IMR-90 (cell line): ENCODE data around the gene CARM1. TPM values are rescaled to one million over a fixed set of nuclear protein-coding genes. Genes with fewer than 3 reads are reported as not detected.

Source experiments
- ATAC-seq: fragments of 200-7000 bp; cut with Tn5 transposase; 2 replicates; pipeline ENCODE4 v1.9.1; 2020; ENCODE audit warnings: low read depth, mild to moderate bottlenecking, moderate library complexity
- BruUV-seq: library from RNA; stranded (reverse); fragments of 400-500 nt; replicated peaks from 2 replicates; lab custom pipeline; 2021; lab: Mats Ljungman, UMichigan
- CTCF ChIA-PET: fragments of 300-600 bp; formaldehyde crosslinking; extraction: SDS; loops from one replicate; lab custom pipeline; 2021; ENCODE audit warnings: antibody characterized with exemption; lab: Yijun Ruan, JAX
- POLR2A ChIA-PET: fragments of 300-600 bp; sonication (Branson Sonifier 250); formaldehyde crosslinking; loops from one replicate; lab custom pipeline; 2022; ENCODE audit warnings: antibody characterized with exemption; ENCODE audit not compliant: unreplicated experiment; lab: Charles Lee
- DNase-seq: peaks from one replicate; pipeline ENCODE4 v3.0.0; 2013
- H2AFZ ChIP-seq: replicated peaks from 2 replicates; pipeline ENCODE3; 2013; ENCODE audit warnings: low read length, mild to moderate bottlenecking; ENCODE audit not compliant: poor library complexity
- H2AK5ac ChIP-seq: 2 replicates; pipeline ENCODE4 v1.6.1; 2013; ENCODE audit warnings: low read depth, low read length, inconsistent platforms
- H2AK9ac ChIP-seq: replicated peaks from 2 replicates; pipeline ENCODE3; 2013; ENCODE audit warnings: mild to moderate bottlenecking, low read depth, low read length, moderate library complexity; ENCODE audit not compliant: poor library complexity
- H2BK120ac ChIP-seq: 2 replicates; pipeline ENCODE4 v1.6.1; 2013; ENCODE audit warnings: low read depth, low read length, inconsistent platforms
- H2BK15ac ChIP-seq: 3 replicates; pipeline ENCODE4 v1.6.1; 2013; ENCODE audit warnings: low read depth, low read length, inconsistent platforms
- H2BK20ac ChIP-seq: 2 replicates; pipeline ENCODE4 v1.6.1; 2013; ENCODE audit warnings: low read depth, mild to moderate bottlenecking, inconsistent platforms, low read length, moderate library complexity
- H2BK5ac ChIP-seq: 2 replicates; pipeline ENCODE4 v1.6.1; 2013; ENCODE audit warnings: mild to moderate bottlenecking, low read depth, low read length, inconsistent platforms; ENCODE audit not compliant: poor library complexity, severe bottlenecking
- H3K14ac ChIP-seq: replicated peaks from 2 replicates; pipeline ENCODE4 v1.6.1; 2013; ENCODE audit warnings: low read depth, low read length, inconsistent platforms
- H3K18ac ChIP-seq: 2 replicates; pipeline ENCODE4 v1.6.1; 2013; ENCODE audit warnings: low read depth, low read length, control low read depth
- H3K23ac ChIP-seq: 2 replicates; pipeline ENCODE4 v1.6.1; 2013; ENCODE audit warnings: low read depth, low read length, inconsistent platforms
- H3K27ac ChIP-seq: 2 replicates; pipeline ENCODE4 v1.5.1; 2013; ENCODE audit warnings: mild to moderate bottlenecking, control low read depth, low read length; ENCODE audit not compliant: insufficient read depth
- H3K27me3 ChIP-seq: 2 replicates; pipeline ENCODE4 v1.6.1; 2013; ENCODE audit warnings: low read length; ENCODE audit not compliant: control insufficient read depth, insufficient read depth
- H3K36me3 ChIP-seq: 2 replicates; pipeline ENCODE4 v1.6.1; 2013; ENCODE audit warnings: low read length, mixed read lengths; ENCODE audit not compliant: control insufficient read depth, insufficient read depth
- H3K4ac ChIP-seq: 2 replicates; pipeline ENCODE4 v1.6.1; 2013; ENCODE audit warnings: low read depth, low read length, inconsistent platforms
- H3K4me1 ChIP-seq: 2 replicates; pipeline ENCODE4 v1.6.1; 2013; ENCODE audit warnings: low read length, mixed read lengths; ENCODE audit not compliant: control insufficient read depth, insufficient read depth
- H3K4me2 ChIP-seq: 2 replicates; pipeline ENCODE4 v1.6.1; 2013; ENCODE audit warnings: low read depth, mild to moderate bottlenecking, control low read depth, low read length, moderate library complexity
- H3K4me3 ChIP-seq: 2 replicates; pipeline ENCODE4 v1.5.1; 2013; ENCODE audit warnings: low read depth, mild to moderate bottlenecking, control low read depth, low read length, moderate library complexity; ENCODE audit not compliant: insufficient read depth
- H3K56ac ChIP-seq: 2 replicates; pipeline ENCODE4 v1.6.1; 2013; ENCODE audit warnings: low read length, inconsistent platforms; ENCODE audit not compliant: insufficient read depth; ENCODE audit errors: extremely low read depth
- H3K79me1 ChIP-seq, 2 experiments: 2 replicates each; pipeline ENCODE4 v1.6.1; 2013; ENCODE audit warnings: low read length in 2 of 2, inconsistent platforms in 1 of 2, low read depth in 1 of 2
- H3K9ac ChIP-seq: 2 replicates; pipeline ENCODE4 v1.6.1; 2013; ENCODE audit warnings: low read depth, low read length, control low read depth
- H3K9me1 ChIP-seq: 2 replicates; pipeline ENCODE4 v1.6.1; 2013; ENCODE audit warnings: low read length, inconsistent platforms; ENCODE audit not compliant: insufficient read depth
- H3K9me3 ChIP-seq: 2 replicates; pipeline ENCODE4 v1.6.1; 2013; ENCODE audit warnings: low read length; ENCODE audit not compliant: control insufficient read depth, insufficient read depth
- H4K20me1 ChIP-seq: 2 replicates; pipeline ENCODE4 v1.6.1; 2013; ENCODE audit warnings: low read length, inconsistent platforms; ENCODE audit not compliant: insufficient read depth
- H4K5ac ChIP-seq: 2 replicates; pipeline ENCODE4 v1.6.1; 2013; ENCODE audit warnings: mild to moderate bottlenecking, low read depth, low read length, control low read depth
- H4K8ac ChIP-seq, 2 experiments: 2 replicates each; pipeline ENCODE4 v1.6.1; 2013; ENCODE audit warnings: low read depth in 2 of 2, low read length in 2 of 2, control low read depth in 1 of 2, inconsistent platforms in 1 of 2
- H4K91ac ChIP-seq: 2 replicates; pipeline ENCODE4 v1.6.1; 2013; ENCODE audit warnings: low read depth, low read length, inconsistent platforms; ENCODE audit not compliant: insufficient read depth
- MAZ ChIP-seq: IDR thresholded peaks from 2 replicates; pipeline ENCODE4 v1.6.1; 2012; ENCODE audit warnings: low read depth, mild to moderate bottlenecking, low read length, improper control_type of control experiment, moderate library complexity, borderline replicate concordance
- RFX5 ChIP-seq: IDR thresholded peaks from 2 replicates; pipeline ENCODE4 v1.8.0; 2012; ENCODE audit warnings: low read depth, mild to moderate bottlenecking, low read length, moderate library complexity
- WGBS, 2 experiments: methylation state at CpG; one replicate each; pipeline versions ENCODE4 v1.1.5 to v1.1.7; 2013; ENCODE audit warnings: missing lambda C conversion rate in 2 of 2; ENCODE audit not compliant: insufficient read length in 1 of 2; ENCODE audit errors: extremely low coverage in 2 of 2; 5-methylcytosine and 5-hydroxymethylcytosine counted together
- dilution Hi-C: fragments of 300-500 bp; cut with HindIII; formaldehyde crosslinking; loops from one replicate; pipeline ENCODE4 v1.14.3; 2018; ENCODE audit warnings: low sequenced_read_pairs; ENCODE audit not compliant: unreplicated experiment
- in situ Hi-C: fragments of 300-500 bp; cut with MboI; formaldehyde crosslinking; loops from 3 replicates; pipeline ENCODE4 v1.14.3; 2019; ENCODE audit warnings: low sequenced_read_pairs, inconsistent platforms, mixed read lengths
- intact Hi-C: fragments of 100-400 bp; cut with micrococcal nuclease; formaldehyde crosslinking; loops from 2 replicates; pipeline ENCODE4 v1.10.0; 2022
- polyA plus RNA-seq, 3 experiments: library from polyadenylated mRNA; depleted of rRNA; stranded (reverse); fragments of >200 nt; gene quantifications; 2 replicates each; pipeline ENCODE4 v1.2.3, GENCODE V29; 2012; ENCODE audit warnings: low replicate concordance in 1 of 3
- total RNA-seq: library from RNA; depleted of rRNA; stranded (reverse); fragments of >200 nt; gene quantifications from 2 replicates; pipeline ENCODE4 v1.2.3, GENCODE V29; 2012

Gene CARM1
- total and polyA plus RNA-seq, 2 of the 4 experiments (the other 2 are of a cell fraction) = 20.3 to 67.1 TPM

- BruUV-seq = no TSS peak
Observed at GRCh38 chr19:10935371-10936059, 64.2 kb downstream of the CARM1 start.

More at GRCh38 chr19:10935371-10936059, 64.2 kb downstream of the CARM1 start:
- no peaks in the 10 kb centered on the region for H3K9me1 ChIP-seq
- no peak overlapping the region for H3K4me3 ChIP-seq
- H3K14ac ChIP-seq = no peak overlapping the region
- H2BK15ac ChIP-seq = no peak overlapping the region
- no peaks in the 10 kb centered on the region for H3K27me3 ChIP-seq
- H3K36me3 ChIP-seq = peaks cover 2% of the 10 kb centered on the region
- no peak overlapping the region for H3K18ac ChIP-seq
- H2BK5ac ChIP-seq = no peak overlapping the region
- H4K5ac ChIP-seq = no peak overlapping the region
- no peak overlapping the region for H3K4me2 ChIP-seq
- no peak overlapping the region for H3K23ac ChIP-seq
- no peak overlapping the region for H3K4ac ChIP-seq
- no peak overlapping the region for H2AK5ac ChIP-seq
- H4K20me1 ChIP-seq = no peaks in the 10 kb centered on the region
- no peaks in the 10 kb centered on the region for H3K4me1 ChIP-seq
- no peak overlapping the region for H3K27ac ChIP-seq
- intact Hi-C loops (loop anchor here (1.0 kb wide), 1 partner anchor 196 kb away; no protein-coding TSS in a partner anchor), in situ Hi-C loops (loop anchor here (5.0 kb wide), 1 partner anchor 267 kb away; no protein-coding TSS in a partner anchor), dilution Hi-C loops (no loop called here)
- TF ChIP-seq RFX5 (no peak), MAZ (no peak)
- no peak overlapping the region for H3K9ac ChIP-seq
- no peak overlapping the region for H2AFZ ChIP-seq
- H4K8ac ChIP-seq = no peak overlapping the region
- peaks cover 3 to 18% of the 10 kb centered on the region in 2 experiments; a peak in 3 of 4 replicates for H3K79me1 ChIP-seq
- no peak for DNase-seq
- H3K9me3 ChIP-seq = no peaks in the 10 kb centered on the region
- H2BK120ac ChIP-seq = no peak overlapping the region
- H2BK20ac ChIP-seq = no peak overlapping the region
- H3K56ac ChIP-seq = no peak overlapping the region
- POLR2A ChIA-PET = no interaction called here
- WGBS, 2 experiments = no CpG with 5 or more reads among the region's 9 CpGs
- no peak overlapping the region for H4K91ac ChIP-seq
- CTCF ChIA-PET = interaction anchor here (1.1 to 1.5 kb wide), 2 partner anchors 63 to 156 kb away, joined by 3 to 6 read pairs; no protein-coding TSS in a partner anchor
- no peak overlapping the region for H2AK9ac ChIP-seq
- no peak for ATAC-seq
